Esophagus muscularis mucosa (tissue), 4 donors: ENCODE data around the gene KIAA1958. TPM values are rescaled to one million over a fixed set of nuclear protein-coding genes. Genes with fewer than 3 reads are reported as not detected.

Source experiments
- DNase-seq: peaks from one replicate; pipeline ENCODE4 v3.0.0-alpha.2; 2017; ENCODE audit errors: extremely low spot score
- H3K27ac ChIP-seq, 4 donors: fragments of 200-600 bp; sonication (generic); replicated peaks in 1 of 4; 1 replicate in 3 of 4; 2 replicates in 1 of 4; pipeline ENCODE4 v1.5.1; 2016 to 2019; ENCODE audit warnings: mild to moderate bottlenecking in 1 of 4
- H3K27me3 ChIP-seq, 4 donors: fragments of 200-600 bp; sonication (generic); one replicate each; pipeline versions ENCODE4 v1.5.1 to v1.6.0; 2016 to 2019
- H3K36me3 ChIP-seq, 4 donors: fragments of 200-600 bp; sonication (generic); one replicate each; pipeline ENCODE4 v1.5.1; 2016 to 2019
- H3K4me1 ChIP-seq, 4 donors: fragments of 200-600 bp; sonication (generic); one replicate each; pipeline ENCODE4 v1.5.1; 2016 to 2019
- H3K4me3 ChIP-seq, 4 donors: fragments of 200-600 bp; sonication (generic); 1 replicate in 2 of 4; 2 replicates in 2 of 4; pipeline ENCODE4 v1.5.1; 2016 to 2019; ENCODE audit warnings: mild to moderate bottlenecking in 4 of 4, moderate library complexity in 1 of 4
- H3K9me3 ChIP-seq, 4 donors: fragments of 200-600 bp; sonication (generic); 1 replicate in 3 of 4; 2 replicates in 1 of 4; pipeline ENCODE4 v1.5.1; 2016 to 2019
- EP300 ChIP-seq: sonication (generic); formaldehyde crosslinking; IDR thresholded peaks from one replicate; pipeline ENCODE4 v1.6.1; 2017; ENCODE audit warnings: antibody characterized with exemption
- POLR2A ChIP-seq: fragments of 450-650 bp; IDR thresholded peaks from one replicate; pipeline ENCODE4 v1.6.1; 2017; ENCODE audit warnings: antibody characterized with exemption, moderate library complexity, mild to moderate bottlenecking, low read depth
- POLR2AphosphoS5 ChIP-seq, 2 donors: sonication (generic); formaldehyde crosslinking; IDR thresholded peaks; one replicate each; pipeline ENCODE4 v1.6.1; 2017; ENCODE audit warnings: antibody characterized with exemption in 2 of 2
- WGBS: methylation state at CpG from one replicate; pipeline ENCODE4 v1.1.5; 2018; 5-methylcytosine and 5-hydroxymethylcytosine counted together
- intact Hi-C: fragments of 100-400 bp; cut with DNase I; formaldehyde crosslinking; loops from one replicate; pipeline ENCODE4 v1.15.1; 2023
- total RNA-seq, 4 donors: library from RNA; depleted of rRNA; stranded (reverse); fragments of >200 nt; gene quantifications; one replicate each; pipeline versions ENCODE4 v1.1.0 to v1.2.1, GENCODE V29; 2016
- TF ChIP-seq, protein P1 (sequence below), 3 experiments: fragments of 200-600 bp in 2 of 3; fragments of 450-650 bp in 1 of 3; sonication (generic) in 2 of 3; IDR thresholded peaks; one replicate each; pipeline ENCODE4 v1.5.1; 2017 to 2019; ENCODE audit warnings: antibody characterized with exemption in 3 of 3, mild to moderate bottlenecking in 2 of 3, moderate library complexity in 1 of 3

The KIAA1958 gene
- total RNA-seq, 4 donors from 2014 or later = 2.2 to 5.8 (median 3.2) TPM

GRCh38 chr9:112558476-112558875, 71.8 kb downstream of the KIAA1958 start:
- Histone ChIP-seq H3K4me3 (no peak overlapping the region), H3K9me3 (no peaks in the 10 kb centered on the region), H3K27me3 (no peaks in the 10 kb centered on the region), H3K36me3 (no peaks in the 10 kb centered on the region), H3K4me1 (peaks cover 0 to 2% (median 0%) of the 10 kb centered on the region in 4 donors), H3K27ac (no peak overlapping the region)
- TF ChIP-seq POLR2AphosphoS5 (IDR thresholded peaks at IDR 0.05) = no peak
- TF ChIP-seq POLR2A = no peak
- no peak for TF ChIP-seq EP300
- TF ChIP-seq, protein P1, sequence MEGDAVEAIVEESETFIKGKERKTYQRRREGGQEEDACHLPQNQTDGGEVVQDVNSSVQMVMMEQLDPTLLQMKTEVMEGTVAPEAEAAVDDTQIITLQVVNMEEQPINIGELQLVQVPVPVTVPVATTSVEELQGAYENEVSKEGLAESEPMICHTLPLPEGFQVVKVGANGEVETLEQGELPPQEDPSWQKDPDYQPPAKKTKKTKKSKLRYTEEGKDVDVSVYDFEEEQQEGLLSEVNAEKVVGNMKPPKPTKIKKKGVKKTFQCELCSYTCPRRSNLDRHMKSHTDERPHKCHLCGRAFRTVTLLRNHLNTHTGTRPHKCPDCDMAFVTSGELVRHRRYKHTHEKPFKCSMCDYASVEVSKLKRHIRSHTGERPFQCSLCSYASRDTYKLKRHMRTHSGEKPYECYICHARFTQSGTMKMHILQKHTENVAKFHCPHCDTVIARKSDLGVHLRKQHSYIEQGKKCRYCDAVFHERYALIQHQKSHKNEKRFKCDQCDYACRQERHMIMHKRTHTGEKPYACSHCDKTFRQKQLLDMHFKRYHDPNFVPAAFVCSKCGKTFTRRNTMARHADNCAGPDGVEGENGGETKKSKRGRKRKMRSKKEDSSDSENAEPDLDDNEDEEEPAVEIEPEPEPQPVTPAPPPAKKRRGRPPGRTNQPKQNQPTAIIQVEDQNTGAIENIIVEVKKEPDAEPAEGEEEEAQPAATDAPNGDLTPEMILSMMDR (IDR thresholded peaks at IDR 0.05) = no peak
- intact Hi-C loops = no loop called here
- 88% methylated on average over 1 of the region's 1 CpG for WGBS
- DNase-seq = no peak

- Histone ChIP-seq H3K4me1 (no peaks in the 10 kb centered on the region), H3K36me3 (no peaks in the 10 kb centered on the region), H3K27me3 (no peaks in the 10 kb centered on the region), H3K27ac (no peak overlapping the region), H3K4me3 (no peak overlapping the region), H3K9me3 (no peaks in the 10 kb centered on the region)
- no peak for DNase-seq
- 91% methylated on average over 2 of the region's 2 CpGs for WGBS
- intact Hi-C loops = no loop called here
- no peak for TF ChIP-seq POLR2A
These were observed 72.4 kb downstream of the KIAA1958 start for GRCh38 chr9:112558978-112559377.

GRCh38 chr9:112559629-112560413, 73.2 kb downstream of the KIAA1958 start:
- DNase-seq = no peak
- WGBS = 71% methylated on average over 5 of the region's 5 CpGs
- Histone ChIP-seq H3K27me3 (no peaks in the 10 kb centered on the region), H3K27ac (no peak overlapping the region), H3K4me1 (no peaks in the 10 kb centered on the region), H3K9me3 (no peaks in the 10 kb centered on the region), H3K4me3 (no peak overlapping the region), H3K36me3 (no peaks in the 10 kb centered on the region)
- TF ChIP-seq POLR2A (no peak), EP300 (no peak)
- intact Hi-C loops = no loop called here

DNA sequence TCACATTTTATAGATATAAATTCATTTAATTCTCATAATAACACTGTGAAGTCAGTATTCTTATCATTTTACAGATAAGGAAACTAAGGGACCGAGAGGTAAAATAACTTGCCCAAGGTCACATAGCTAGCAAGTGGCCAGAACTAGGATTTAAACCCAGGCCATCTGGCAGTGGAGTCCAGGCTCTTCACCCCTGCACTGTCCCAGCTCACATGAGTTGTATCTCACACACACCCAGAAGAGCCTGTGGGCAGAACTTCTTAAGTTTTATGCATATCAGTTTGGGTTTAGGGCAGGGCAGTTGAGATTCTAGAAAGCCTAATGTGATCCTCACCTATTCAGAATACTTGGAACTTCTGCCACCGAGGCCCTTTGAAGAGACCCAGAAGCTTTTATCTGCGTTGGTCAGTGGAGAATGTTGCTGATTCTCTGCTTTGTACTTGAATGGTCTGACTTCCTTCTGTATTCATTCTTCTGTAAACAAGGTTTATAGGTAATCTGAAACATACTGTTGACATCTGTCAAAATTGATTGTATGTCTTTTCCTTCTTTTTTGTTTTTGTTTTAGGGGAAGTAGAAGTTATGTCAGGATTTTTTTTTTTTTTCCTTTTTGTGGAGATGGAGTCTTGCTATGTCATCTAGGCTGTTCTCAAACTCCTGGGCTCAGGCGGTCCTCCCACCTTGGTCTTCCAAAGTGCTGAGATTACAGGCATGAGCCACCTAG, 75.8 kb downstream of the KIAA1958 start:
- no peak for DNase-seq
- Histone ChIP-seq H3K36me3 (no peaks in the 10 kb centered on the region), H3K9me3 (no peaks in the 10 kb centered on the region), H3K27me3 (no peaks in the 10 kb centered on the region), H3K4me1 (no peaks in the 10 kb centered on the region), H3K4me3 (no peak overlapping the region), H3K27ac (no peak overlapping the region)
- intact Hi-C loops = no loop called here
- no peak for TF ChIP-seq EP300
- TF ChIP-seq POLR2AphosphoS5 (IDR thresholded peaks at IDR 0.05) = no peak
- no peak for TF ChIP-seq POLR2A
- TF ChIP-seq, protein P1 (IDR thresholded peaks at IDR 0.05) = no peak
- WGBS = 86% methylated on average over 4 of the region's 4 CpGs

DNA sequence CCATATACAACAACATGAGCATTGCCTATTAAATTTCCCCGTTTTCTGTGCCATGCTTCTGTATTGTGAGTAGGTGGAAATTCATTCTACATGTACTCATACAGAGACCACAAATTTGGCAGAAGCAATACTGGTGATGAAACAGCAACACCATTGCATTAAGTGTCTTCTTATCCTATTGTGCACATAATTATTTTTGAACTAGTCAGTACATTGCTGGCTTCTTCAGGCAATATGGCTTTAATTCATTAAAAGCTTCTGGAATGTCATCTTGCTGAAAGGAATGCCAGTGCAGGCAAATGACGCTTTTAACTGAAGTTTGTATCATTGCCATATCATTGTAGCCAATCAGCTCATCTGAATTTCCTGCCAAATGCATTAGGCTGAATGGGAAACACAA, 82.6 kb downstream of the KIAA1958 start:
- intact Hi-C loops = no loop called here
- TF ChIP-seq, protein P1 (IDR thresholded peaks at IDR 0.05) = no peak
- TF ChIP-seq POLR2A = no peak
- TF ChIP-seq POLR2AphosphoS5 (IDR thresholded peaks at IDR 0.05) = no peak
- TF ChIP-seq EP300 = no peak
- Histone ChIP-seq H3K4me3 (no peak overlapping the region), H3K4me1 (no peaks in the 10 kb centered on the region), H3K27ac (no peak overlapping the region), H3K36me3 (no peaks in the 10 kb centered on the region), H3K27me3 (no peaks in the 10 kb centered on the region), H3K9me3 (no peaks in the 10 kb centered on the region)
- DNase-seq = no peak
- WGBS = 59% methylated on average over 2 of the region's 2 CpGs
